OCI-LY7 (cell line): Measurements from ENCODE around the gene KCNT1.

Experiments
- CTCF ChIP-seq: fragments of 200-600 bp; sonication (generic); conservative IDR thresholded peaks from 2 replicates; pipeline ENCODE4 v1.5.1; 2014; ENCODE audit warnings: mild to moderate bottlenecking, antibody characterized with exemption, low read length, moderate library complexity, mixed read lengths
- EZH2phosphoT487 ChIP-seq: fragments of 200-600 bp; sonication (generic); IDR thresholded peaks from 2 replicates; pipeline ENCODE4 v1.6.1; 2018; ENCODE audit warnings: low read depth, borderline replicate concordance, mild to moderate bottlenecking, mixed run types, antibody characterized with exemption, low read length, moderate library complexity, mixed read lengths

GRCh38 chr9:135827866-135828580, 126.0 kb downstream of the KCNT1 start:
- no peak for TF ChIP-seq CTCF
- no peak for TF ChIP-seq EZH2phosphoT487
